ENCODE data around the gene GLDC. TPM values are rescaled to one million over a fixed set of nuclear protein-coding genes. Genes with fewer than 3 reads are reported as not detected.

GLDC gene
- total RNA-seq, 2 experiments from 2014 or later: not detected

Other genes starting within 250 kb of the GLDC start
- gene UHRF2, start 232.5 kb downstream of the GLDC start, total RNA-seq: 10 to 100 TPM; 78.6 to 84.8 TPM
- gene KDM4C, start 112.2 kb upstream of the GLDC start, total RNA-seq: 10 to 100 TPM; 75.2 to 77.1 TPM